Endothelial cell of umbilical vein (primary cell): ENCODE results near the gene RSL1D1.

Experiments
- CTCF ChIP-seq, 2 donors: IDR thresholded peaks; 1 replicate in 1 of 2; 2 replicates in 1 of 2; pipeline ENCODE4 v1.5.1; 2011; ENCODE audit warnings: low read length in 2 of 2, mild to moderate bottlenecking in 2 of 2, moderate library complexity in 2 of 2, control low read depth in 1 of 2, inconsistent platforms in 1 of 2, low read depth in 1 of 2; ENCODE audit not compliant: insufficient read depth in 1 of 2; ENCODE audit errors: extremely low read depth in 1 of 2
- EZH2 ChIP-seq: IDR thresholded peaks from 2 replicates; pipeline ENCODE4 v1.6.1; 2012; ENCODE audit warnings: borderline replicate concordance, low read depth, mild to moderate bottlenecking, moderate library complexity, low read length, inconsistent platforms; ENCODE audit not compliant: severe bottlenecking
- FOS ChIP-seq: IDR thresholded peaks from 2 replicates; pipeline ENCODE4 v1.6.1; 2011; ENCODE audit warnings: mild to moderate bottlenecking, low read length, moderate library complexity, borderline replicate concordance; ENCODE audit not compliant: insufficient read depth
- MAX ChIP-seq: IDR thresholded peaks from 2 replicates; pipeline ENCODE4 v1.6.1; 2011; ENCODE audit not compliant: insufficient read depth, insufficient read length
- POLR2A ChIP-seq: IDR thresholded peaks from 2 replicates; pipeline ENCODE4 v1.6.1; 2012; ENCODE audit warnings: low read depth, mild to moderate bottlenecking, control low read depth, low read length
- POLR2AphosphoS5 ChIP-seq: IDR thresholded peaks from 2 replicates; pipeline ENCODE4 v1.6.1; 2012; ENCODE audit warnings: low read depth, mild to moderate bottlenecking, control low read depth, low read length, moderate library complexity; ENCODE audit not compliant: insufficient read depth

GRCh38 chr16:11843861-11844260, 7.5 kb downstream of the RSL1D1 start:
- TF ChIP-seq CTCF (IDR thresholded peaks at IDR 0.05; ENCODE audit: extremely low read depth in 1 of 2, insufficient read depth in 1 of 2, low read depth in 1 of 2, low read length in 2 of 2) = no peak
- no peak for TF ChIP-seq EZH2
- no peak for TF ChIP-seq POLR2AphosphoS5
- no peak for TF ChIP-seq POLR2A
- TF ChIP-seq MAX = no peak
- TF ChIP-seq FOS = no peak
